Mesenchymal stem cell (in vitro differentiated cells and primary cell): Measurements from ENCODE around the gene DTNBP1.
A peak's percentile ranks its signal among the peaks of the same experiment; 100 is the strongest.

Experiments used
- DNase-seq: peaks from one replicate; pipeline ENCODE4 v3.0.0-alpha.2; 2013
- H2AFZ ChIP-seq: one replicate; pipeline ENCODE4 v1.6.1; 2013; ENCODE audit warnings: low read depth, mild to moderate bottlenecking, control low read depth, inconsistent platforms, low read length, moderate library complexity
- H2AK5ac ChIP-seq: 2 replicates; pipeline ENCODE4 v1.6.1; 2013; ENCODE audit warnings: low read length, moderate library complexity, mild to moderate bottlenecking, inconsistent platforms; ENCODE audit not compliant: severe bottlenecking
- H2BK120ac ChIP-seq: one replicate; pipeline ENCODE4 v1.6.1; 2013; ENCODE audit warnings: low read depth, mild to moderate bottlenecking, inconsistent platforms, low read length, moderate library complexity
- H2BK12ac ChIP-seq, 2 experiments: one replicate each; pipeline ENCODE4 v1.6.1; 2013; ENCODE audit warnings: inconsistent platforms in 2 of 2, low read length in 2 of 2, mild to moderate bottlenecking in 2 of 2, moderate library complexity in 2 of 2, control low read depth in 1 of 2
- H2BK15ac ChIP-seq: one replicate; pipeline ENCODE4 v1.6.1; 2013; ENCODE audit warnings: mild to moderate bottlenecking, low read depth, inconsistent platforms; ENCODE audit not compliant: poor library complexity, severe bottlenecking
- H2BK5ac ChIP-seq: 2 replicates; pipeline ENCODE4 v1.6.1; 2013; ENCODE audit warnings: low read depth, mild to moderate bottlenecking, low read length, control low read depth, inconsistent platforms; ENCODE audit not compliant: poor library complexity, severe bottlenecking
- H3K14ac ChIP-seq, 2 experiments: one replicate each; pipeline ENCODE4 v1.6.1; 2013; ENCODE audit warnings: inconsistent platforms in 2 of 2, low read length in 2 of 2, control low read depth in 1 of 2, mild to moderate bottlenecking in 1 of 2, moderate library complexity in 1 of 2
- H3K18ac ChIP-seq, 2 experiments: one replicate each; pipeline ENCODE4 v1.6.1; 2013; ENCODE audit warnings: inconsistent platforms in 2 of 2, low read length in 2 of 2, control low read depth in 1 of 2, low read depth in 1 of 2, mild to moderate bottlenecking in 1 of 2
- H3K23ac ChIP-seq, 2 experiments: one replicate each; pipeline ENCODE4 v1.6.1; 2013; ENCODE audit warnings: inconsistent platforms in 2 of 2, low read length in 2 of 2, mild to moderate bottlenecking in 2 of 2, moderate library complexity in 2 of 2, control low read depth in 1 of 2
- H3K27ac ChIP-seq: 2 replicates; pipeline ENCODE4 v1.5.1; 2013; ENCODE audit warnings: mild to moderate bottlenecking, moderate library complexity, low read length, control low read depth, inconsistent platforms; ENCODE audit not compliant: poor library complexity, severe bottlenecking
- H3K27me3 ChIP-seq, 2 experiments: 2 replicates each; pipeline versions ENCODE4 v1.6.1 to v1.7.0; 2013; ENCODE audit warnings: low read length in 2 of 2, mild to moderate bottlenecking in 2 of 2, moderate library complexity in 2 of 2, control low read depth in 1 of 2, inconsistent platforms in 1 of 2; ENCODE audit not compliant: control insufficient read depth in 1 of 2, insufficient read depth in 1 of 2
- H3K36me3 ChIP-seq, 2 experiments: 2 replicates each; pipeline versions ENCODE4 v1.6.1 to v1.7.0; 2013; ENCODE audit warnings: low read length in 2 of 2, control low read depth in 1 of 2, inconsistent platforms in 1 of 2, low read depth in 1 of 2, mild to moderate bottlenecking in 1 of 2; ENCODE audit not compliant: insufficient read depth in 2 of 2, control insufficient read depth in 1 of 2
- H3K4ac ChIP-seq, 2 experiments: one replicate each; pipeline ENCODE4 v1.6.1; 2013; ENCODE audit warnings: inconsistent platforms in 2 of 2, low read length in 2 of 2, mild to moderate bottlenecking in 2 of 2, moderate library complexity in 2 of 2, control low read depth in 1 of 2, low read depth in 1 of 2
- H3K4me1 ChIP-seq: 2 replicates; pipeline ENCODE4 v1.6.1; 2013; ENCODE audit warnings: low read depth, low read length, control low read depth; ENCODE audit not compliant: control insufficient read depth, insufficient read depth
- H3K4me2 ChIP-seq: 2 replicates; pipeline ENCODE4 v1.6.1; 2013; ENCODE audit warnings: low read length, mild to moderate bottlenecking, inconsistent platforms; ENCODE audit not compliant: poor library complexity, severe bottlenecking
- H3K4me3 ChIP-seq, 2 experiments: 2 replicates each; pipeline versions ENCODE4 v1.5.1 to v1.7.0; 2013; ENCODE audit warnings: low read length in 2 of 2, mild to moderate bottlenecking in 2 of 2, control low read depth in 1 of 2, low read depth in 1 of 2; ENCODE audit not compliant: insufficient read depth in 1 of 2
- H3K79me1 ChIP-seq: replicated peaks from 2 replicates; pipeline ENCODE4 v1.6.1; 2013; ENCODE audit warnings: mild to moderate bottlenecking, control low read depth, low read length, inconsistent platforms; ENCODE audit not compliant: poor library complexity, severe bottlenecking
- H3K9ac ChIP-seq: 2 replicates; pipeline ENCODE4 v1.7.0; 2013; ENCODE audit warnings: mild to moderate bottlenecking, low read length, moderate library complexity
- H3K9me3 ChIP-seq: 2 replicates; pipeline ENCODE4 v1.7.0; 2013; ENCODE audit warnings: mild to moderate bottlenecking, low read length; ENCODE audit not compliant: control insufficient read depth
- H4K8ac ChIP-seq: one replicate; pipeline ENCODE4 v1.6.1; 2013; ENCODE audit warnings: inconsistent platforms, mild to moderate bottlenecking, low read length, moderate library complexity
- H4K91ac ChIP-seq: one replicate; pipeline ENCODE4 v1.6.1; 2013; ENCODE audit warnings: mild to moderate bottlenecking, low read length, inconsistent platforms
- WGBS: methylation state at CpG from one replicate; pipeline ENCODE4 v1.1.7; 2013; ENCODE audit warnings: mixed read lengths; 5-methylcytosine and 5-hydroxymethylcytosine counted together

DTNBP1 gene

GRCh38 chr6:15485936-15486335 is 176.9 kb downstream of the DTNBP1 start:
- Histone ChIP-seq H2BK12ac (no peak overlapping the region), H3K18ac (no peak overlapping the region), H3K27ac (no peak overlapping the region), H2BK15ac (no peak overlapping the region), H3K79me1 (peaks cover 16% of the 10 kb centered on the region), H3K9me3 (peaks cover 6% of the 10 kb centered on the region), H3K4me1 (no peaks in the 10 kb centered on the region), H4K91ac (no peak overlapping the region), H3K9ac (no peak overlapping the region), H3K36me3 (peaks cover 25 to 35% of the 10 kb centered on the region in 2 experiments), H2AFZ (no peak overlapping the region), H2AK5ac (no peak overlapping the region), H3K27me3 (no peaks in the 10 kb centered on the region), H4K8ac (peak overlapping the region; percentile 45), H3K4me2 (no peak overlapping the region), H2BK5ac (no peak overlapping the region), H3K4ac (no peak overlapping the region), H3K14ac (no peak overlapping the region), H3K4me3 (no peak overlapping the region), H2BK120ac (no peak overlapping the region), H3K23ac (no peak overlapping the region)
- DNase-seq, result no peak
- WGBS, result 76% methylated on average over 2 of the region's 2 CpGs

- peaks cover 19% of the 10 kb centered on the region for H3K79me1 ChIP-seq
- no peak overlapping the region for H2BK12ac ChIP-seq
These were observed 178.0 kb downstream of the DTNBP1 start for GRCh38 chr6:15484821-15485220.

GRCh38 chr6:15484140-15484539 is 178.7 kb downstream of the DTNBP1 start:
- WGBS, result 100% methylated on average over 3 of the region's 3 CpGs
- no peak overlapping the region for H2BK15ac ChIP-seq

More at GRCh38 chr6:15484821-15485220, 178.0 kb downstream of the DTNBP1 start:
- no peak overlapping the region for H3K4me3 ChIP-seq
- no peak overlapping the region for H3K14ac ChIP-seq
- no peak overlapping the region for H2AFZ ChIP-seq
- H3K4ac ChIP-seq, result no peak overlapping the region
- H4K91ac ChIP-seq, result no peak overlapping the region
- H3K9me3 ChIP-seq, result peaks cover 6% of the 10 kb centered on the region
- no peak overlapping the region for H4K8ac ChIP-seq
- no peak overlapping the region for H3K23ac ChIP-seq
- H2BK5ac ChIP-seq, result no peak overlapping the region
- no peak for DNase-seq
- H3K4me2 ChIP-seq, result no peak overlapping the region
- no peak overlapping the region for H2AK5ac ChIP-seq
- 94% methylated on average over 4 of the region's 4 CpGs for WGBS
- no peaks in the 10 kb centered on the region for H3K27me3 ChIP-seq
- no peak overlapping the region for H2BK120ac ChIP-seq
- no peak overlapping the region for H3K27ac ChIP-seq
- H3K9ac ChIP-seq, result no peak overlapping the region
- H3K4me1 ChIP-seq, result no peaks in the 10 kb centered on the region
- H3K36me3 ChIP-seq, result peaks cover 23 to 30% of the 10 kb centered on the region in 2 experiments
- no peak overlapping the region for H2BK15ac ChIP-seq
- no peak overlapping the region for H3K18ac ChIP-seq

GRCh38 chr6:15483060-15483459 is 179.8 kb downstream of the DTNBP1 start:
- Histone ChIP-seq H3K18ac (no peak overlapping the region), H2BK15ac (no peak overlapping the region), H3K4me1 (peaks cover 2% of the 10 kb centered on the region), H3K9ac (no peak overlapping the region), H3K27ac (no peak overlapping the region), H2AK5ac (no peak overlapping the region), H3K9me3 (peaks cover 6% of the 10 kb centered on the region), H4K8ac (no peak overlapping the region), H3K36me3 (peaks cover 8 to 12% of the 10 kb centered on the region in 2 experiments), H2BK5ac (no peak overlapping the region), H3K14ac (no peak overlapping the region), H2BK120ac (no peak overlapping the region), H4K91ac (no peak overlapping the region), H3K27me3 (no peaks in the 10 kb centered on the region), H2AFZ (no peak overlapping the region), H3K79me1 (peaks cover 17% of the 10 kb centered on the region), H2BK12ac (no peak overlapping the region), H3K4ac (no peak overlapping the region), H3K4me3 (no peak overlapping the region), H3K23ac (no peak overlapping the region), H3K4me2 (no peak overlapping the region)
- WGBS, result 100% methylated on average over 1 of the region's 1 CpG
- DNase-seq, result peak; percentile 26

More at GRCh38 chr6:15484140-15484539, 178.7 kb downstream of the DTNBP1 start:
- H3K23ac ChIP-seq, result no peak overlapping the region
- no peak overlapping the region for H4K8ac ChIP-seq
- H2BK5ac ChIP-seq, result no peak overlapping the region
- no peak overlapping the region for H3K4me3 ChIP-seq
- no peak overlapping the region for H3K4me2 ChIP-seq
- no peak for DNase-seq
- no peak overlapping the region for H3K27ac ChIP-seq
- H3K27me3 ChIP-seq, result no peaks in the 10 kb centered on the region
- no peak overlapping the region for H2BK12ac ChIP-seq
- H4K91ac ChIP-seq, result no peak overlapping the region
- H3K4ac ChIP-seq, result no peak overlapping the region
- H3K36me3 ChIP-seq, result peaks cover 17 to 23% of the 10 kb centered on the region in 2 experiments
- no peak overlapping the region for H2AK5ac ChIP-seq
- peaks cover 16% of the 10 kb centered on the region for H3K79me1 ChIP-seq
- H3K14ac ChIP-seq, result no peak overlapping the region
- H3K4me1 ChIP-seq, result peaks cover 2% of the 10 kb centered on the region
- no peak overlapping the region for H3K18ac ChIP-seq
- peaks cover 6% of the 10 kb centered on the region for H3K9me3 ChIP-seq
- no peak overlapping the region for H2BK120ac ChIP-seq
- H2AFZ ChIP-seq, result no peak overlapping the region
- no peak overlapping the region for H3K9ac ChIP-seq
